Loucy (cell line): ENCODE data around the gene PPP1R1C.

Experiments used
- H2AFZ ChIP-seq: fragments of 200-600 bp; sonication (generic); 2 replicates; pipeline ENCODE4 v1.6.0; 2016; ENCODE audit warnings: antibody characterized with exemption, mild to moderate bottlenecking, low read length, moderate library complexity
- H3F3A ChIP-seq: fragments of 200-600 bp; 2 replicates; pipeline ENCODE4 v1.6.0; 2016; ENCODE audit warnings: antibody characterized with exemption, low read depth, mild to moderate bottlenecking
- H3K27me3 ChIP-seq: fragments of 200-600 bp; sonication (generic); 2 replicates; pipeline ENCODE4 v1.6.1; 2014; ENCODE audit warnings: low read length, mild to moderate bottlenecking; ENCODE audit not compliant: insufficient read depth, poor library complexity, severe bottlenecking
- H3K36me3 ChIP-seq: fragments of 200-600 bp; sonication (generic); 2 replicates; pipeline ENCODE4 v1.6.1; 2016; ENCODE audit warnings: low read length; ENCODE audit not compliant: insufficient read depth
- H3K4me1 ChIP-seq: fragments of 200-600 bp; sonication (generic); 2 replicates; pipeline ENCODE4 v1.5.1; 2014; ENCODE audit warnings: low read length, mild to moderate bottlenecking; ENCODE audit not compliant: insufficient read depth, poor library complexity, severe bottlenecking
- H3K4me2 ChIP-seq: fragments of 200-600 bp; sonication (generic); 2 replicates; pipeline ENCODE4 v1.6.0; 2014; ENCODE audit warnings: antibody characterized with exemption, low read length, low read depth, mild to moderate bottlenecking; ENCODE audit not compliant: poor library complexity, severe bottlenecking
- H3K4me3 ChIP-seq: fragments of 200-600 bp; sonication (generic); 2 replicates; pipeline ENCODE4 v1.5.1; 2014; ENCODE audit warnings: low read length, mild to moderate bottlenecking, mixed read lengths; ENCODE audit not compliant: poor library complexity, severe bottlenecking
- H3K79me2 ChIP-seq: fragments of 200-600 bp; sonication (generic); 2 replicates; pipeline ENCODE4 v1.6.1; 2014; ENCODE audit warnings: low read length; ENCODE audit not compliant: insufficient read depth
- H3K9ac ChIP-seq: fragments of 200-600 bp; sonication (generic); 2 replicates; pipeline ENCODE4 v1.6.0; 2014; ENCODE audit warnings: mild to moderate bottlenecking, low read depth, low read length, moderate library complexity; ENCODE audit not compliant: poor library complexity, severe bottlenecking
- H3K9me2 ChIP-seq: fragments of 200-600 bp; sonication (generic); replicated peaks from 2 replicates; pipeline ENCODE4 v1.6.1; 2016; ENCODE audit warnings: low read depth, low read length, mixed read lengths
- H3K9me3 ChIP-seq: fragments of 200-600 bp; sonication (generic); 2 replicates; pipeline ENCODE4 v1.6.1; 2014; ENCODE audit warnings: mild to moderate bottlenecking, antibody characterized with exemption, low read length, low read depth; ENCODE audit not compliant: insufficient read depth
- H4K20me1 ChIP-seq: fragments of 200-600 bp; sonication (generic); 2 replicates; pipeline ENCODE4 v1.6.0; 2014; ENCODE audit warnings: antibody characterized with exemption, low read length, mild to moderate bottlenecking; ENCODE audit not compliant: insufficient read depth, poor library complexity, severe bottlenecking
- CTCF ChIP-seq: fragments of 200-600 bp; sonication (generic); conservative IDR thresholded peaks from 2 replicates; pipeline ENCODE4 v1.5.1; 2014; ENCODE audit warnings: mild to moderate bottlenecking, antibody characterized with exemption, low read length
- EZH2phosphoT487 ChIP-seq: fragments of 200-600 bp; IDR thresholded peaks from 2 replicates; pipeline ENCODE4 v1.6.1; 2018; ENCODE audit warnings: antibody characterized with exemption, mild to moderate bottlenecking, moderate library complexity, borderline replicate concordance

Gene PPP1R1C

GRCh38 chr2:181973171-181973783 is 12.4 kb upstream of the PPP1R1C start:
- no peak overlapping the region for H2AFZ ChIP-seq
- H3K9me3 ChIP-seq, result no peaks in the 10 kb centered on the region
- H3K79me2 ChIP-seq, result no peaks in the 10 kb centered on the region
- no peak overlapping the region for H3K4me3 ChIP-seq
- no peak overlapping the region for H3K9ac ChIP-seq
- no peaks in the 10 kb centered on the region for H3K27me3 ChIP-seq
- H4K20me1 ChIP-seq, result no peaks in the 10 kb centered on the region
- H3K36me3 ChIP-seq, result no peaks in the 10 kb centered on the region
- no peak for TF ChIP-seq EZH2phosphoT487
- no peak for TF ChIP-seq CTCF
- H3K4me2 ChIP-seq, result no peak overlapping the region
- no peaks in the 10 kb centered on the region for H3K4me1 ChIP-seq
- no peaks in the 10 kb centered on the region for H3F3A ChIP-seq
- no peaks in the 10 kb centered on the region for H3K9me2 ChIP-seq

- Histone ChIP-seq H2AFZ (no peak overlapping the region), H3F3A (no peaks in the 10 kb centered on the region), H3K9me2 (no peaks in the 10 kb centered on the region), H4K20me1 (no peaks in the 10 kb centered on the region), H3K9ac (no peak overlapping the region), H3K4me2 (no peak overlapping the region), H3K4me3 (no peak overlapping the region), H3K4me1 (no peaks in the 10 kb centered on the region), H3K36me3 (no peaks in the 10 kb centered on the region), H3K79me2 (no peaks in the 10 kb centered on the region), H3K9me3 (no peaks in the 10 kb centered on the region), H3K27me3 (no peaks in the 10 kb centered on the region)
- no peak for TF ChIP-seq CTCF
- no peak for TF ChIP-seq EZH2phosphoT487
Measured at GRCh38 chr2:181977661-181978350, 7.8 kb upstream of the PPP1R1C start.

GRCh38 chr2:181978351-181979150 is 7.1 kb upstream of the PPP1R1C start:
- Histone ChIP-seq H3K4me1 (no peaks in the 10 kb centered on the region), H3K9me3 (no peaks in the 10 kb centered on the region), H3F3A (no peaks in the 10 kb centered on the region), H3K9me2 (no peaks in the 10 kb centered on the region), H3K36me3 (no peaks in the 10 kb centered on the region), H3K4me3 (no peak overlapping the region), H3K9ac (no peak overlapping the region), H2AFZ (no peak overlapping the region; the same call in 1 of the 2 replicates), H3K79me2 (no peaks in the 10 kb centered on the region), H4K20me1 (no peaks in the 10 kb centered on the region), H3K4me2 (no peak overlapping the region), H3K27me3 (no peaks in the 10 kb centered on the region)
- TF ChIP-seq CTCF, result no peak
- TF ChIP-seq EZH2phosphoT487, result no peak
